OCI-LY3 (cell line): Measurements from ENCODE around the gene CLEC18B.

Experiments
- EZH2phosphoT487 ChIP-seq: fragments of 200-600 bp; shearing (Covaris generic); IDR thresholded peaks from 2 replicates; pipeline ENCODE4 v1.6.1; 2018; ENCODE audit warnings: antibody characterized with exemption, mixed run types, low read depth
- TF ChIP-seq, protein P1 (sequence below): fragments of 200-600, 300-600 bp; sonication (generic); IDR thresholded peaks from 2 replicates; pipeline ENCODE4 v1.5.1; 2014; ENCODE audit warnings: antibody characterized with exemption, low read length, low read depth

DNA sequence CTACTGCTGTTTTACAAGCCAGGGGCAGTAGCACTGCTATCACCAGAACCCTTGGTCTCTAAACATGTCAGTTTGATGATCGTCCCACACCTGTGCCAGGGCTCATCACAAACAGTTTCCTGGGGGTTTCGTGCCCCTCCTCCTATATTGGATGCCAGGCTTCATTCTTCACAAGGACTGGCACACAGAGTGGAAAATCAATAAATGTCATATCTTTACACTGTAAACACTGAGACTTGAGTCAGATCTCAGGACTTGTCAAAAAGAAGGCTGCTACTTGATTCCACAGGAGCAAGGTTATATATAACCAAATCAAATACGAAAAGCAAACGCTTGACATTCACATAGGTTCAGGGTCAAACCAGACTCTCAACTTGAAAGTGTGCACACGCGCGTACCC, 39.3 kb upstream of the CLEC18B start:
- TF ChIP-seq, protein P1, sequence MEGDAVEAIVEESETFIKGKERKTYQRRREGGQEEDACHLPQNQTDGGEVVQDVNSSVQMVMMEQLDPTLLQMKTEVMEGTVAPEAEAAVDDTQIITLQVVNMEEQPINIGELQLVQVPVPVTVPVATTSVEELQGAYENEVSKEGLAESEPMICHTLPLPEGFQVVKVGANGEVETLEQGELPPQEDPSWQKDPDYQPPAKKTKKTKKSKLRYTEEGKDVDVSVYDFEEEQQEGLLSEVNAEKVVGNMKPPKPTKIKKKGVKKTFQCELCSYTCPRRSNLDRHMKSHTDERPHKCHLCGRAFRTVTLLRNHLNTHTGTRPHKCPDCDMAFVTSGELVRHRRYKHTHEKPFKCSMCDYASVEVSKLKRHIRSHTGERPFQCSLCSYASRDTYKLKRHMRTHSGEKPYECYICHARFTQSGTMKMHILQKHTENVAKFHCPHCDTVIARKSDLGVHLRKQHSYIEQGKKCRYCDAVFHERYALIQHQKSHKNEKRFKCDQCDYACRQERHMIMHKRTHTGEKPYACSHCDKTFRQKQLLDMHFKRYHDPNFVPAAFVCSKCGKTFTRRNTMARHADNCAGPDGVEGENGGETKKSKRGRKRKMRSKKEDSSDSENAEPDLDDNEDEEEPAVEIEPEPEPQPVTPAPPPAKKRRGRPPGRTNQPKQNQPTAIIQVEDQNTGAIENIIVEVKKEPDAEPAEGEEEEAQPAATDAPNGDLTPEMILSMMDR = no peak
- TF ChIP-seq EZH2phosphoT487 = no peak
